ENCODE results near the gene PIEZO1. TPM values are rescaled to one million over a fixed set of nuclear protein-coding genes. Genes with fewer than 3 reads are reported as not detected.

Gene PIEZO1
- total RNA-seq, 1 donor from 2014 or later = 208 TPM

DNA sequence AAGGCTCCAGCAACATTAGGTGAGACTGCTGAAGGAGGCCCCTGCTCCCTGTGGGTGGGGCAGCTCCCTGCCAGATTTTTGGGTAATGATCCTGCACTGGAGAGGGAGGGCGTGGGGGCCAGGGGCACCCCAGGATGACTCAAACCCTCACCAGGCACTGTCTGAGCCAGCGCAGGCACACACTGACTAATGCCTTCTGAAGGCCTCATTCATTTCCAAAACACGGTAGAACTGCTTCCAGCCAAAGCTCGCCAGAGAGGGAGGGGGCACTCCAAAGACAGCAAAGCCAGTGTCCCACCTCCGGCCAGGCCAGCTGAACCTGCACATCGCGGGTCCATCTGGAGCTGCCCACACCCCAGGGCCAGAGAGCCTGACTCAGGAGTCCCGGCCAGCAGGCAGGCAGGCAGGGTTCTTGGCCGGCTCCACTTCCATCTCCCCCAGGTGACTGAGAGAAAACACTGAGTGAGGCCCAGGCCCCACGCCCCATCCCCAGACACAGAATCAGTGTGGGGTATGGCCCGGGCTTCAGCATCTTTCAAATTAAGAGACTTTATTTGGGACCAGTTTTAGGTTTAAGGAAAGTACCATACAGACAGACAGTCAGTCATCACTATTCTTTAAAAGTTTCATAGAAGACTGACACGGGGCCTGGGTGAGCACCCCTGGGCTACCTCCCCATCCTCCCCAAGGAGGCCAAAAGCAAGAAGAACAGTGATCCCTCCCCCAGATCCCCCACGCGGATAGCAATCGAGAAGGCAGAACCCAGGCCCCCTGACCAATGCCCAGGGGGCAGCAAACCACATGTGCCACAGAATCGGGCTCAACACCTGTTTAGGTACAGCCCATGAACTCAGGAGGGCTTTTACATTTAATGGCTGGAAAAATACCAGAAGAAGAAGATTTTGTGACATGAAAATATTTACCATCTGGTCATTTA, 2.3 kb downstream of the PIEZO1 start:
- Mint-ChIP-seq H3K4me3 (ENCODE audit: unreplicated experiment) (peak overlapping the region; percentile 79), H3K36me3 (ENCODE audit: low read depth) (no peaks in the 10 kb centered on the region), H3K4me1 (ENCODE audit: low read depth) (peaks cover 57% of the 10 kb centered on the region), H3K27me3 (ENCODE audit: low read depth) (no peaks in the 10 kb centered on the region), H3K9me3 (ENCODE audit: low read depth) (no peaks in the 10 kb centered on the region), H3K27ac (ENCODE audit: unreplicated experiment) (peak overlapping the region; percentile 93)
- DNase-seq (ENCODE audit: low spot score) = no peak
- TF ChIP-seq, protein P1, sequence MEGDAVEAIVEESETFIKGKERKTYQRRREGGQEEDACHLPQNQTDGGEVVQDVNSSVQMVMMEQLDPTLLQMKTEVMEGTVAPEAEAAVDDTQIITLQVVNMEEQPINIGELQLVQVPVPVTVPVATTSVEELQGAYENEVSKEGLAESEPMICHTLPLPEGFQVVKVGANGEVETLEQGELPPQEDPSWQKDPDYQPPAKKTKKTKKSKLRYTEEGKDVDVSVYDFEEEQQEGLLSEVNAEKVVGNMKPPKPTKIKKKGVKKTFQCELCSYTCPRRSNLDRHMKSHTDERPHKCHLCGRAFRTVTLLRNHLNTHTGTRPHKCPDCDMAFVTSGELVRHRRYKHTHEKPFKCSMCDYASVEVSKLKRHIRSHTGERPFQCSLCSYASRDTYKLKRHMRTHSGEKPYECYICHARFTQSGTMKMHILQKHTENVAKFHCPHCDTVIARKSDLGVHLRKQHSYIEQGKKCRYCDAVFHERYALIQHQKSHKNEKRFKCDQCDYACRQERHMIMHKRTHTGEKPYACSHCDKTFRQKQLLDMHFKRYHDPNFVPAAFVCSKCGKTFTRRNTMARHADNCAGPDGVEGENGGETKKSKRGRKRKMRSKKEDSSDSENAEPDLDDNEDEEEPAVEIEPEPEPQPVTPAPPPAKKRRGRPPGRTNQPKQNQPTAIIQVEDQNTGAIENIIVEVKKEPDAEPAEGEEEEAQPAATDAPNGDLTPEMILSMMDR (IDR thresholded peaks at IDR 0.05) = no peak

DNA sequence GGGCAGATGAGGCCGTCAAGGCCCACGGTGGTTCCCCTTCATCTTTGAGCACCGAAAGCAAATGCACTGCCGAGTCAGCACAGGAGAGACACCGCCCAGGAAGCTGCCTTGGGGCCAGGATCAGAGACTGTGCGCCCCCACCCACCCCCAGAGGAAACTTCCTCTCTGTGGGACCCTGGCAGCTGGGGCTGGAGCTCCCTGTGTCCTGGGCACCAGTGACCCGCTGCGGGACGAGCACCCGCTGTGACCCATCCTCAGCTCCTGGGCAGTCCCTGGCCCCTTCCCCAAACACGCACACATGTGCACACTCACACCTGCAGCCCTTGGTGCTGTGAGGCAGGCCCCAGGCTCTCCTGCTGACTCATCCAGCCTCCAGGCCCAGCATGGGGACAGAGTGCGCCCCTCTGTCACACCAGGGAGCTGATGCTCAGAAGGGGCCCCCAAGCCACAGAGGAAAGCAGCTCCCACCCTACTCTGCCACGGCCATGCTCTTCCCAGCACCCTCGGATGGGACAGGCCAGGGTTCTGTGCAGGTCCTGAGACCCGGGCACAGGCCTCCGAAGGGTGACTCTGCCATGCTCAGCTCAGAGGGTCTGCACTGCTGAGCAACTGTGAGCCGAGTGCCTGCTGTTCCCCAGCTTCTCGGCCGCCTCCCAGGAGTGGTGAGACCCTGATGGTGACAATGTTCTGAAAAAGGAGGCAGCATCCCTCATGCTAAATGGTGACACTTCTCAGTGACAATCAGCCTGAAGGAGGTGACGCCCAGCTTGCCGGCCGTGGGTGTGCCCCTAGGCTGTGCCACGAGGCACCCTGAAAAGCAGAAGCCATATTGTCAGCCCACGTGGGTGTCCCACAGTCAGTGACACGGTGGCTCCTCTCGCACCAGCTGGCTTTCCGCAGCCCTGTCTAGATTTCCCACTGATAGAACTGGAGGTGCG, 3.6 kb downstream of the PIEZO1 start:
- no peak overlapping the region for H3K4me3 Mint-ChIP-seq (ENCODE audit: unreplicated experiment)
- no peaks in the 10 kb centered on the region for H3K36me3 Mint-ChIP-seq (ENCODE audit: low read depth)
- H3K27me3 Mint-ChIP-seq (ENCODE audit: low read depth) = no peaks in the 10 kb centered on the region
- TF ChIP-seq, protein P1 (IDR thresholded peaks at IDR 0.05) = no peak
- H3K4me1 Mint-ChIP-seq (ENCODE audit: low read depth) = peaks cover 64% of the 10 kb centered on the region
- H3K9me3 Mint-ChIP-seq (ENCODE audit: low read depth) = no peaks in the 10 kb centered on the region
- H3K27ac Mint-ChIP-seq (ENCODE audit: unreplicated experiment) = peak overlapping the region; percentile 93
- no peak for DNase-seq (ENCODE audit: low spot score)

DNA sequence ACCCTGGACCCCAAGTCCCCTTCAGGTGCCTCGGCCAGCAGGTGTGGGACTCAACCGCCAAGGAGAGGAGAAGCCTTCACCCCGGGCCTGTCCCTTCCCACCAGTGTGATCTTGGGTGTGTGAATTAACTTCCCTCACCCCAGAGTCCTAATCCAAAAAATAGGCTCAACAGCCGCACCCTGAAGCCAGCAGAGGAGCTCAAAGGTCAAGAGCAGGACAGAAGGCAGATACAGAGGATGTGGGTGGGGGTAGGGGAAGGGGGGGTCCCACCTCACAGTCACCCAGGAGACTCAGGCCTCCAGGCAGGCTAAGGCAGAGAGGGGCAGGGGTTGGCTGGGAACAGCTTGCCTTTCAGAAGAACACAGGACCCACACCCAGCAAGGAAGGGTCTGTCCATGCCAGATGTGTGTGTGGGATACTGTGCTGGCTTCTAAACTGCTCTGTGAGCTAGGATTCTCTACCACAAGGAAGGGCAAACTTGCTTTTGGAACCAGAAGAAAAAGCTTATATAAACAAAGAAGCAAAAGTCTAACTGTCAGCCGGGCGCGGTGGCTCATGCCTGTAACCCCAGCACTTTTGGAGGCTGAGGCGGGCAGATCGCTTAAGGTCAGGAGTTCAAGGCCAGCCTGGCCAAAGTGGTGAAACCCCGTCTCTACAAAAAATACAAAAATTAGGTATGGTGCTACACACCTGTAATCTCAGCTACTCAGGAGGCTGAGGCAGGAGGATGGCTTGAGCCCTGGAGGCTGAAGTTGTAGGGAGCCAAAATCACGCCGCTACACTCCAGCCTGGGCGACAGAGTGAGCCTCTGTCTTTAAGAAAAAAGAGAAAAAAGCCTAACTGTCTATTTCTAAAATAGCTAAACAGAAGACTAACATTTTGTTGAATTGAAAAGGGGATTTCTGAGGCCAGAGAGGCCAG, 4.6 kb downstream of the PIEZO1 start:
- H3K36me3 Mint-ChIP-seq (ENCODE audit: low read depth) = no peaks in the 10 kb centered on the region
- no peaks in the 10 kb centered on the region for H3K27me3 Mint-ChIP-seq (ENCODE audit: low read depth)
- TF ChIP-seq, protein P1 (IDR thresholded peaks at IDR 0.05) = no peak
- DNase-seq (ENCODE audit: low spot score) = no peak
- H3K9me3 Mint-ChIP-seq (ENCODE audit: low read depth) = no peaks in the 10 kb centered on the region
- H3K4me3 Mint-ChIP-seq (ENCODE audit: unreplicated experiment) = peak overlapping the region; percentile 19
- H3K4me1 Mint-ChIP-seq (ENCODE audit: low read depth) = peaks cover 69% of the 10 kb centered on the region
- H3K27ac Mint-ChIP-seq (ENCODE audit: unreplicated experiment) = peak overlapping the region; percentile 27

DNA sequence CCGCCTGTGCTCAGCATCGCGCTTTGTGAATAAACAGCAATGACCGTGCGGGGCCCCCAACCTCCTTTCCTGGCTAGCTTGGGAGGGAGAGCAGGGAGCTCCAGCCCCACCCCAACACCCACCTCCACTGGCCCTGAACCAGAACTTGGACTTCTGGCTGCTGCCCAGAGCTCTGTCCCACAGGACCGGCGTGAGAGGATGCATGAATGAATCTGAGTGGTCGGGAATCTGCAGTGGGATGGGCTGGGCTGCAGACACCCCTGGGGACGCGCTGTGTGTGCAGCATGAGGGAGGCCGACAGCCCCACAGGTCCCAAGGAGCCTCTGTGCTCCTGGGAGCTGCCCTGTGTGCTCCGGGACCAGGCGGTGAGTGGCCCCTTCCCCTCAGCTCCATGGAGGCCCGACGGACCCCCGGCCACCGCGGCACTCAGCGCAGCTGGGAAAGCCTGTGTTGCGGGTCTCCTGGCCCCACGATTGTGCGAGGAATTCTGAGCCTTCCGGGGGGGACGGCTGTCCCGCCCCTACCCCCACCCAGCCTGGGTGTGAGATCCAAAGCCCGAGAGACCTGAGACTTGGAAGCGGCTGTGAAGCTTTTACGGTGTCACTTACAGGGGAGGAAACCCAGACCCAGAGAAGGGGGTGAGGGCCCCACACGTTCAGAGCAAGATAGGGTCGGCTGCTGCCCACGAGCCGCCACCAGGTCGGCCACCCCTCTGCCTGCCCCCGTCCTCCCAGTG, 5.4 kb downstream of the PIEZO1 start:
- Mint-ChIP-seq H3K36me3 (ENCODE audit: low read depth) (no peaks in the 10 kb centered on the region), H3K4me1 (ENCODE audit: low read depth) (peaks cover 72% of the 10 kb centered on the region), H3K27me3 (ENCODE audit: low read depth) (no peaks in the 10 kb centered on the region), H3K4me3 (ENCODE audit: unreplicated experiment) (no peak overlapping the region), H3K27ac (ENCODE audit: unreplicated experiment) (peak overlapping the region; percentile 27), H3K9me3 (ENCODE audit: low read depth) (no peaks in the 10 kb centered on the region)
- TF ChIP-seq, protein P1 (IDR thresholded peaks at IDR 0.05) = no peak
- DNase-seq (ENCODE audit: low spot score) = no peak

All from chondrocyte (in vitro differentiated cells).